Stimulated activated CD4-positive, alpha-beta T cell treated with anti-CD3 and anti-CD28 coated beads, Interleukin-1b, Interleukin-23, amount 100 ng/mL, for 1 hour (primary cell): Measurements from ENCODE around the gene SET.

ENCODE experiments used
- DNase-seq, 2 donors: peaks; one replicate each; pipeline ENCODE4 v3.0.0-alpha.2; 2020; ENCODE audit warnings: low read depth in 2 of 2

The SET gene

DNA sequence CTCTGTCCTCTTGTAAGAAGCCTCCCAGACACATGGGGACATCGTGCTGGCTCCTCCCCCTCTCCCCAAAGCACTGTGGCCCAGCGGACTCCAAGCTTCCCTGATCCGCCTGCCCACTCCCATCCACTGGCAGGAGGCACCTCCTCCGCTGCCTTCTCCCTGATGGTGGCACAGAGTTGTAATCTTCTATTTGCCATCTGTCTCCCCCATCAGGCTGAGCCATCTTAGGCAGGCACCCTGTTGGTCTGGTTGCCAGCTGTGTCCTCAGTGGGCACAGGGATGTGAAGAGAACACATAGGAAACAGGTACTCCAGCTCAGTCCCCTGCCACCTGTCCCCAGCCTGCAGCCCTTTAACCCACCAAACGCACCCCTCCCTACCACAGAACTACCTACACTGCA lies 40.3 kb downstream of the SET start:
- no peak for DNase-seq

DNA sequence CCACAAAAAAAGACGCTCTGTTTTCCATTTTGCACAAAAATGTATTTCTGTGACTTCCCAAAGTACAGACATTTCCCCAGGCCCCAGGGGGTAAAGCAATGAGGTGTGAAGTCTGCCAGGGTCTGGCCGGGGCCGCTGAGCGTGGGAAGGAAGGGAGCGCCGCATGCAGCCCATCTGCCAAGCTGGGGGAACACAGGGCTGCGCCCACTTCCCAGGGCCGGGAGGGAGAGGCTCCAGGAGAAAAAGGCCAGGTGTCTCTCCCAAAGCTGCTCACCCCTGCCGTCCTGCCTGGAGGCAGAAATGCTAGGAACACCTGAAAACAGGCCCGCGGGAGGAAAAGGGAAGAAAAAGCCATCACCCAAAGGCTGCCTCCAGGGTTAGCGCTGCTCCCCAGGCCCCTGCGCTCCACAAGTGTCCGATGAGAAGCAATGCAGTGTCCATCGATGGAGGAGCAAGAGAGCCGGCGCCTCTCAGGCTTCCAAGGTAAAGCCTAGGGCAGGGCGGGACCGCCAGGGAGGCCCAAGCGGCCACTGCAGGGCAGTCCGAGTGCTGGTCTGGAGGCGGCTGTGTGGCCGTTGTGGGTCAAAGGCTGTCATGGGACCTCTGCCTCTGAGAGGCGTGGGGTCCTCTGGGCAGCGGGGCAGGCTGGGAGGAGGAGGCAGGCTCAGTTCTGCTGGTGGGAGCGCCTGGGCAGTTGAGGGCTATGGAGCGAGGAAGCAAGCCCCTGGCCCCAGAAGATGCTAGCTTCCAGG lies 40.9 kb downstream of the SET start:
- no peak for DNase-seq

DNA sequence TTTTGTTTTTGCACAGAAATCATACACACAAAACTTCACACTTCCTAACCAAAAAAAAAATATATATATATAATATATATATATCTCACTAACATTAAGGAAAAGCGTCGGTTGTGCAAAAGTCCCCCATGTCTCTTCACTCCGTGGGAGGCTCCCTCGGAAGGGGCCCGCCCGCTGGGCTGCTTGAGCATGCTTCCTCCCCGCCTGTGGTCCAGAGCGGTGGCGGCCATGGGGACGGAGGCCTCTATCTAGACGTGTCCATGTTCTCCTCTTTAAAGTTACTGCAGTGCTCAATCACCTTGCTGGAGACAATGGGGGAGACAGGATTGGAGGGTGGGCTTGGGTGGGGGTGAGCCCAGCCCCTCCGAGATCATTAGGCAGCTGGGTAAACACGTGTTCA lies 42.1 kb downstream of the SET start:
- DNase-seq = no peak

- no peak for DNase-seq
These were observed 42.7 kb downstream of the SET start for GRCh38 chr9:128731691-128732090.

- no peak for DNase-seq
These were observed 43.6 kb downstream of the SET start for GRCh38 chr9:128732576-128732975.

DNA sequence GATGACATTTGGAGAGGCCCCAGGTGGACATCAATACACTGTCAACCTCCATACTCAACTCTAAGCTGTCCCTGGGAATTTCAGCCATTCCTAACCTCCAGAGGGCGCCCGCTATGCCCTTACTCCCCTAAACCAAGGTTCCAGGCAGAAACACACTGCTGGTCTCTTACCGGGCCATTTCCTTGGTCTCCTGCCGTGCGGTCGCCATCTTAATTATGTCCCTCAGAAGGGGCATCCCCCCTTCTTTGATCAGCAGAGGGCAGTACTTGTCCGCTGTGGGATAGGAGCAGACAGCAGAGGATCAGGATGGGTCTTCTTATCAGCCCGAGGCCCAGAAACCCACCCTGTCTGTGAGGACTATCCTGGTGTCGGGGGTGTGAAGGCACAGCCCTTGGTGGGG lies 44.2 kb downstream of the SET start:
- DNase-seq = no peak

DNA sequence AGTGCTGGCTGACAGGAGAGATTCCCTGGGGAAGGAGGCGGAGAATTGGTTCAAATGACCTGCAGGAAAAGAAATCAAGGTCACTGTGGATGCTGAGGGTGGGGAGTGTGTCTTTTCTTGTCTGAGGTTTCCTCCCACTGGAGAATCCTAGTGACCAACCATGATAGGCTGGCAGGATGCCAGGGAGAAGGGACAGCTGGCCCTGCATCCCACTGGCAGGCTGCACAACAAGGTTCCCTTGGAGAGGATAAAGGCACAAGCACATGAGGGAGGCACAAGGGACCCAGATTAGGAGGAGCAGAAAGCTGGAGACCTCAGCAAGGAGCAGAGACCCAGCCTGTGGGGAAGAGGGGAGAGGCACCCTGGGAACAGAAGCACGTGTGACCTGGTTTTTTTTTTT lies 46.4 kb downstream of the SET start:
- DNase-seq = no peak

GRCh38 chr9:128742401-128742800 lies 53.4 kb downstream of the SET start:
- no peak for DNase-seq

DNA sequence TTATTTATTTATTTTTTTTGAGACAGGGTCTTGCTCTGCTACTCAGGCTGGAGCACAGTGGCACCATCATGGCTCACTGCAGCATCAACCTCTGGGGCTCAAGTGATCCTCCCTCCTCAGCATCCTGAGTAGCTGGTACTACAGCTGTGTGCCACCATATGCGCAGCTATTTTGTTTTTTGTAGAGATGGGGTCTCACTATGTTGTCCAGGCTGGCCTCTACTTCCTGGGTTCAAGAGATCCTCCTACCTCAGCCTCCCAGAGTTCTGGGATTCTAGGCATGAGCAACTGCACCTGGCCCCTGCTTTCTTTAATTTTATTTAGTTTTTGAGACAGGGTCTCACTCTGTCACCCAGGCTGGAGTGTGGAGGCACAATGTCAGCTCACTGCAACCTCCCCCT lies 54.4 kb downstream of the SET start:
- no peak for DNase-seq
